DND-41 (cell line): ENCODE data around the gene HMGA1.

Experiments
- CTCF ChIP-seq: IDR thresholded peaks from 2 replicates; pipeline ENCODE4 v1.5.1; 2012; ENCODE audit warnings: borderline replicate concordance, low read length, moderate library complexity, mild to moderate bottlenecking; ENCODE audit not compliant: poor library complexity, severe bottlenecking; ENCODE audit errors: extremely low read depth
- EZH2 ChIP-seq: IDR thresholded peaks from 3 replicates; pipeline ENCODE4 v1.6.1; 2012; ENCODE audit warnings: borderline replicate concordance, low read depth, mild to moderate bottlenecking, moderate library complexity, low read length, inconsistent platforms; ENCODE audit not compliant: severe bottlenecking

- TF ChIP-seq CTCF (no peak), EZH2 (no peak)
Observed at GRCh38 chr6:34200340-34200971, 36.2 kb upstream of the HMGA1 start.
